Glutamatergic neuron (in vitro differentiated cells): ENCODE results near the gene DLK1. TPM values are rescaled to one million over a fixed set of nuclear protein-coding genes. Genes with fewer than 3 reads are reported as not detected.

Source experiments
- DNase-seq: peaks from one replicate; pipeline ENCODE4 v3.0.0; 2022
- H3K27ac Mint-ChIP-seq: one replicate; pipeline ENCODE4 v1.8.0; 2020; ENCODE audit warnings: mild to moderate bottlenecking, mixed read lengths, inconsistent platforms; ENCODE audit not compliant: unreplicated experiment
- H3K27me3 Mint-ChIP-seq: one replicate; pipeline ENCODE4 v1.8.0; 2020; ENCODE audit warnings: mild to moderate bottlenecking, moderate library complexity, mixed read lengths, inconsistent platforms; ENCODE audit not compliant: unreplicated experiment
- H3K36me3 Mint-ChIP-seq: one replicate; pipeline ENCODE4 v1.8.0; 2020; ENCODE audit warnings: mild to moderate bottlenecking, mixed read lengths, inconsistent platforms; ENCODE audit not compliant: unreplicated experiment
- H3K4me1 Mint-ChIP-seq: one replicate; pipeline ENCODE4 v1.8.0; 2020; ENCODE audit warnings: mild to moderate bottlenecking, low read depth, mixed read lengths, inconsistent platforms; ENCODE audit not compliant: unreplicated experiment
- H3K4me3 Mint-ChIP-seq: one replicate; pipeline ENCODE4 v1.8.0; 2020; ENCODE audit warnings: mild to moderate bottlenecking, mixed read lengths, inconsistent platforms; ENCODE audit not compliant: unreplicated experiment
- H3K9me3 Mint-ChIP-seq: one replicate; pipeline ENCODE4 v1.8.0; 2020; ENCODE audit warnings: mild to moderate bottlenecking, moderate library complexity, mixed read lengths, inconsistent platforms; ENCODE audit not compliant: unreplicated experiment
- total RNA-seq: library from RNA; stranded (reverse); fragmentation: NEBNext Ultra II Directional; extraction: Animal tissue kit (Norgen Biotek cat#: 25700); gene quantifications from one replicate; pipeline ENCODE4 v1.2.1, GENCODE V29; 2021; ENCODE audit not compliant: unreplicated experiment
- TF ChIP-seq, protein P1 (sequence below): fragments of 200-600 bp; sonication (generic); IDR thresholded peaks from one replicate; pipeline ENCODE4 v1.5.0; 2021; ENCODE audit not compliant: partially characterized antibody, unreplicated experiment

DLK1 gene
- total RNA-seq, 1 donor from 2014 or later: 37.3 TPM

GRCh38 chr14:100774164-100774537 lies 47.5 kb downstream of the DLK1 start:
- TF ChIP-seq, protein P1, sequence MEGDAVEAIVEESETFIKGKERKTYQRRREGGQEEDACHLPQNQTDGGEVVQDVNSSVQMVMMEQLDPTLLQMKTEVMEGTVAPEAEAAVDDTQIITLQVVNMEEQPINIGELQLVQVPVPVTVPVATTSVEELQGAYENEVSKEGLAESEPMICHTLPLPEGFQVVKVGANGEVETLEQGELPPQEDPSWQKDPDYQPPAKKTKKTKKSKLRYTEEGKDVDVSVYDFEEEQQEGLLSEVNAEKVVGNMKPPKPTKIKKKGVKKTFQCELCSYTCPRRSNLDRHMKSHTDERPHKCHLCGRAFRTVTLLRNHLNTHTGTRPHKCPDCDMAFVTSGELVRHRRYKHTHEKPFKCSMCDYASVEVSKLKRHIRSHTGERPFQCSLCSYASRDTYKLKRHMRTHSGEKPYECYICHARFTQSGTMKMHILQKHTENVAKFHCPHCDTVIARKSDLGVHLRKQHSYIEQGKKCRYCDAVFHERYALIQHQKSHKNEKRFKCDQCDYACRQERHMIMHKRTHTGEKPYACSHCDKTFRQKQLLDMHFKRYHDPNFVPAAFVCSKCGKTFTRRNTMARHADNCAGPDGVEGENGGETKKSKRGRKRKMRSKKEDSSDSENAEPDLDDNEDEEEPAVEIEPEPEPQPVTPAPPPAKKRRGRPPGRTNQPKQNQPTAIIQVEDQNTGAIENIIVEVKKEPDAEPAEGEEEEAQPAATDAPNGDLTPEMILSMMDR: no peak
- Mint-ChIP-seq H3K27ac (no peak overlapping the region), H3K4me1 (peaks cover 3% of the 10 kb centered on the region), H3K9me3 (peaks cover 2% of the 10 kb centered on the region), H3K4me3 (no peak overlapping the region), H3K36me3 (peaks cover 15% of the 10 kb centered on the region), H3K27me3 (peaks cover 11% of the 10 kb centered on the region)
- no peak for DNase-seq

DNA sequence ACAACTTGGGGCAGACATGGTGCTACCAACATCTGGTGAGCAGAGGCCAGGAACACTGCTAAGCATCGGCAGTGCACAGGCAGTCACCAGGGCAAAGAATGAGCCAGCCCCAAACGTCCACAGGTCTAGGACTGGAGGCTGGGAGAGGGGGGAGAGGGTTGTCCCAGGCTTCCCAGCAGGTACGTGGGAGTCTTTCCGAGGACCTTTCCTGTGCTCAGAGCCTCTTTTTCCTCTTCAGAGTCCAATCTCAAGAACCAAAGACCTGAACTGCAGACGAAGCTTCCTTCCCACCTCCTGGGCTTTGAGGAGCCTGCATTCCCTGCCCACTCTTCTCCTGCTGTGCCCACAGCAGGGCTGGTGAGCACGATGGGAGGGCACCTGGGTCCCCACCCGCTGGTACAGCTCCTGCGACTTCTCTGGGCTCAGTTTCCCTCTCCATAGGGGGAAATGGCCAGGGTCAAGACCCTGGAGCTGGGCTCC lies 48.7 kb downstream of the DLK1 start:
- H3K27me3 Mint-ChIP-seq: peaks cover 12% of the 10 kb centered on the region
- no peak overlapping the region for H3K4me3 Mint-ChIP-seq
- no peaks in the 10 kb centered on the region for H3K9me3 Mint-ChIP-seq
- DNase-seq: no peak
- H3K36me3 Mint-ChIP-seq: peaks cover 14% of the 10 kb centered on the region
- TF ChIP-seq, protein P1: no peak
- peaks cover 2% of the 10 kb centered on the region for H3K4me1 Mint-ChIP-seq
- no peak overlapping the region for H3K27ac Mint-ChIP-seq

GRCh38 chr14:100775831-100776591 lies 49.3 kb downstream of the DLK1 start:
- H3K27me3 Mint-ChIP-seq: peaks cover 12% of the 10 kb centered on the region
- no peak overlapping the region for H3K27ac Mint-ChIP-seq
- TF ChIP-seq, protein P1: no peak
- no peaks in the 10 kb centered on the region for H3K9me3 Mint-ChIP-seq
- H3K4me1 Mint-ChIP-seq: peaks cover 2% of the 10 kb centered on the region
- no peak for DNase-seq
- peaks cover 8% of the 10 kb centered on the region for H3K36me3 Mint-ChIP-seq
- no peak overlapping the region for H3K4me3 Mint-ChIP-seq

DNA sequence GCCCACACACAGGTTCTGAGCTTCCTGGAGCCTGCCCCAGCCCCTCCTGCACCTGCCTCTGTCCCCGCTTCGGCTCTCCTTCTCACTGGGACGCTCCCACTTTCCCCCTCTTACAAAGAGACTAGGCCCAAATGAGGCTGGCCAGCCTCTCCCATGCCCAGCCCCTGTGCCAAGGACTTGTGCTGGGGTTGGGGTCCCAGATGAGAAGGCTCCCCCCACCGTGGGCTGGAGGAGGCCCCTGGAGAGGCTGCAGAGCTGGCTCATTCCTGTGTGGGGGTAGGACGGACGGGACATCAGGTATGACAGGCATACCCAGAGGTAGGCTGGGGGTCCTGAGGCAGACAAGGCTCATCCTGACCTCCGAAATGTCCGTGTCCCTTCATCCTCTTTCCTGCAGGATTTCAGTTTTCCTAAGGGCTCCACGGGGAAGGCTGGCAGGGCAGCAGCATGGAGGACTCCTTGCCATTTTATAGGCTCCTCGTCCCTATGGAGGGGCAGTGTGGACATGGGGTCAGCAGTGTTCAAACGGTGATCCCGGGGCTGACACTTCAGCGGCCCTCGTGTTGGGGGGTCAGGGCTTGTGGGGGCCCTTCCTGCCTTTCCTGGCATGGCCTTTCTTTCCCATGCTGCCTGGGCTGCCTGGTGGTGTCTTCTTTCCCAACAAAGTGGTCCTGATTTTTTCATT lies 50.1 kb downstream of the DLK1 start:
- Mint-ChIP-seq H3K4me3 (no peak overlapping the region), H3K4me1 (peaks cover 2% of the 10 kb centered on the region), H3K27me3 (peaks cover 6% of the 10 kb centered on the region), H3K9me3 (no peaks in the 10 kb centered on the region), H3K27ac (no peak overlapping the region), H3K36me3 (no peaks in the 10 kb centered on the region)
- no peak for DNase-seq
- TF ChIP-seq, protein P1: no peak

DNA sequence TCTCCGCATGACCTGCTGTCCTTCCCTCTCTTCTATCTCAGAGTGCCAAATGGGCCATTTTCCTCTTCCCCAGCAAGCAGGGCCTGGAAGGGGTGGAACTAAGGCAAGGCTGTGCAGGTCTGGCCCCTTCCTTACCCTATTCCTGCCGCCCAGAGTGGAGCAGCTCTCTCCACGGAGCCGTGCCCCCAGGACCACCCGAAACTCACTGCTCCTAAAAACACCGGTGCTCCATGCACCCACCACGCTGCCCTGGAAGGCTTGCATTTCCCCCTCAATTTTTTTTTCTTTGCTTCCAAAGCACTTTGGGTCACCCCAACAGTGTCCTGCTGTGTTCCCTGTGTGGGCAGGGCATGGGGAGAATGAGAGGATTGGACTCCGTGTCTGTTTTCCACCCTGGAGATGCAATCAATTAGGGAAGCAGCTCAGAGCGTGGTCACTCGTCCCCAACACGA lies 50.7 kb downstream of the DLK1 start:
- H3K27me3 Mint-ChIP-seq: peaks cover 6% of the 10 kb centered on the region
- no peaks in the 10 kb centered on the region for H3K36me3 Mint-ChIP-seq
- H3K27ac Mint-ChIP-seq: no peak overlapping the region
- no peak overlapping the region for H3K4me3 Mint-ChIP-seq
- no peak for DNase-seq
- H3K4me1 Mint-ChIP-seq: peaks cover 3% of the 10 kb centered on the region
- H3K9me3 Mint-ChIP-seq: no peaks in the 10 kb centered on the region
- TF ChIP-seq, protein P1: no peak
